GM19328 (cell line): ENCODE measurements around the gene KIF3C.
"Not testable (repeated sequence)": the region's sequence is repeated elsewhere in the genome, so short reads cannot be mapped to it uniquely, and the experiment has no call there.

Source experiments
- ATAC-seq: cut with Tn5 transposase; IDR thresholded peaks from one replicate; pipeline ENCODE4 v1.9.1; 2021; ENCODE audit warnings: mild to moderate bottlenecking, moderate library complexity; ENCODE audit not compliant: unreplicated experiment

The KIF3C gene

DNA sequence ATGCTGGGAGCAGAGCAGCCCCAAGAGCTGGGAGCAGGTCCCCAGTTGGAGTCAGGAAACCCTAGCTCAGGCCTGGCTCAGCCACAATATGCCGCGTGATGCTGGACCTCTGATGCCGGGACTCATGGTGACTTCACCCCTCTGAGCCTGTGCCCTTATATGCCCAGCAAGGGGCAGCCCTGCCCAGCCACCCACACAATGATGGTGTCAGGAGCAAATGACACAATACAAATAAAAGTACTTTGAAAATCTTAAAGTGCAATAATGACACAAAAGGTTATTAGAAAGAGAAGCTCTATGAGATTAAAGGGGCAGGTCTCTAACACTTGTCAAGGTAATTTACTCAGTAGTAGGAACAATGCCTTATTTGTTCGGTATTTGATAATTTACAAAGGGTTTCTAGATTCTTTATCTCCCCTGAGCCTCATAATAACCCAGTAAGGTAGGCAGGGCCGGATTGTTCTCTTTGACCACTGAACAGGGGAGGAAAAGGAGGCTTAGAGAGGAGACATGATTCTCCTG, 18.3 kb upstream of the KIF3C start:
- no peak for ATAC-seq

DNA sequence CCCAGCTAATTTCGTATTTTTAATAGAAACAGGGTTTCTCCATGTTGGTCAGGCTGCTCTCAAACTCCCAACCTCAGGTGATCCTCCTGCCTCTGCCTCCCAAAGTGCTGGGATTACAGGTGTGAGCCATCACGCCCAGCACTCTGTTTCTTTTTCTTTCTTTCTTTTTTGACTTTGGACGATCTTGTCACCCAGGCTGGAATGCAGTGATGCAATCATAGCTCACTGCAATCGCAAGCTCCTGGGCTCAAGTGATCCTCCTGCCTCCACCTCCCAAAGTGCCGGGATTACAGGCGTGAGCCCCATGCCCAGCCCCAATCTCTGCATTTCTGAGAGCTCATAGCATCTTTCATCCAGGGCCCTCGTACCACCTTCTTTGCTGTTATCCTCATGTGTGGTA, 17.1 kb upstream of the KIF3C start:
- not testable (repeated sequence) for ATAC-seq

DNA sequence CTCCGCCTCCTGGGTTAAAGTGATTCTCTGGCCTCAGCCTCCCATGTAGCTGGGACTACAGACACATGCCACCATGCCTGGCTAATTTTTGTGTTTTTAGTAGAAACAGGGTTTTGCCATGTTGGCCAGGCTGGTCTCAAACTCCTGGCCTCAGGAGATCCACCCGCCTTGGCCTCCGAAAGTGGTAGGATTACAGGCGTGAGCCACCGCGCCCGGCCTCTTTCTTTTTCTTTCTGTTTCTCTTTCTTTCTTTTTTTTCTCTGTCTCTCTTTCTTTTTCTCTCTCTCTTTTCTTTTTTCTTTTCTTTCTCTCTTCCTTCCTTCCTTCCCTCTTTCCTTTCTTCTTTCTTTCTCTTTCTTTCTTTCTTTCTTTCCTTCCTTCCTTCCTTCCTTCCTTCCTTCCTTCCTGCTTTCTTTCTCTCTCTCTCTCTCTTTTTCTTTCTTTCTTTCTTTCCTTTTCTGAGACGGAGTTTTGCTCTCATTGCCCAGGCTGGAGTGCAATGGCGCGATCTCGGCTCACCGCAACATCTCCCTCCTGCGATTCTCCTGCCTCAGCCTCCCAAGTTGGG, 16.6 kb upstream of the KIF3C start:
- not testable (repeated sequence) for ATAC-seq

DNA sequence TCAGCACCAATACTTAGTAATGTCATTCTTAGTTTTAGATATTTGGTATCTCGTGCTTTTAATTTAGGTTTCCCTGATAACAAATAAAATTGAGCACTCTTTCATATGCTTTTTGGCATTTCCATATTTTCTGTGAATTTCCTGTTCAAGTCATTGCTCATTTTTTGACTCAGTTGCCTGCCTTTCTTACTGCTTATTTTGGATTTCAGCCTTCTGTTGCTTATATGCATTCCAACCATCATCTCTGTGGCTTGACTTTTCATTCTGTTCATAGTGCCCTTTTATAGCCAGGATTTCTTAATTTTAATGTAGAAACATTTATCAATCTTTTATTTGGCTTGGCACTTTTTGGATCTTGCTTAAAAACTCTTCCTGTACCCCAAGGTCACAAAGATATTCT, 14.5 kb upstream of the KIF3C start:
- ATAC-seq, result no peak

DNA sequence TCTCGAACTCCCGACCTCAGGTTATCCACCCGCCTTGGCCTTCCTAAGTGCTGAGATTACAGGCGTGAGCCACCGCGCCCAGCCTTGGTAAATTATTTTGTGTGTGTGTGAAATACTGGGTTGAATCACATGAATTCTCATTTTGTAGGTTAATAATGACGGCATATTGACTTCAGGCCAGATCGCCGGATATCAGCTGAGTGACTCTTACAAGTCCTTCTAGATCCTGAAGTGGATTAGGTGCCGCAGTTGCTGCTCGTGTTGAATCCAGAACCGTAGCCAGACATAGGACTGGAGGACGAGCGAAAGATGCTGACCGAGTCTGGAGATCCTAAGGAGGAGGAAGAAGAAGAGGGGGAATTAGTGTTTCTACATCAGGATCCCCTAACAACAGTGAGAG, 12.2 kb upstream of the KIF3C start:
- ATAC-seq, result no peak

DNA sequence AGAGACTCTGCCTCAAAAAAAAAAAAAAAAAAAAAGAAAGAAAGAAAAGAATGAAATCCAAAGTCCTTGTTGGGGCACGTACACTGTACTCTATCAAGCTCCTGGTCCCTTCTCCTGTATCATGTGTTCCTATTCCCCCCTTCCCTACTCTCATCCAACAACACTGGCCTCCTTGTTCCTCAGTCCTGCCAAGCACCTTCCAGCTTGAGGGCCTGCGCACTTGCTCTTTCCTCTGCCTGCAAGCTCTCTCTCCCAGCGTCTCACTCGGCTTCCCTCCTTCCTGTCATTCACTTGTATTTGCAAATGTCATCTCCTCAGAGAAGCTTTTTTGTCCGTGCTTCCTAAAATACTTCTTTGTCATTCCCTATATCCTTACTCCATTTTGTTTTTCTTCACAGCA, 10.8 kb upstream of the KIF3C start:
- no peak for ATAC-seq

DNA sequence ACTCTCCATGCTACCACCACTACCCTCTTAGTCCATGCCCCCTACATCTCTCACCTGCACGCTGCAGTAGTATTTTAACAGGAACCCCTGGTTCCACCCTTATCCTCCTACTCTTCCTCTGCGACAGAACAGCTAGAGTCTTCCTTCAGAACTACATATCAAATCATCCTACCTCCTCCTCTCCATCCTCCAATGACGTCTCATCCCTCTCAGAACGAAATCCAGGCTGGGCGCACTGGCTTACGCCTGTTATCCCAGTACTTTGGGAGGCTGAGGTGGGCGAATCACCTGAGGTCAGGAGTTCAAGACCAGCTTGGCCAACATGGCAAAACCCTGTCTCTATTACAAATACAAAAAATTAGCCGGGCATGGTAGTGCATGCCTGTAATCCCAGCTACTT, 10.3 kb upstream of the KIF3C start:
- ATAC-seq, result no peak

DNA sequence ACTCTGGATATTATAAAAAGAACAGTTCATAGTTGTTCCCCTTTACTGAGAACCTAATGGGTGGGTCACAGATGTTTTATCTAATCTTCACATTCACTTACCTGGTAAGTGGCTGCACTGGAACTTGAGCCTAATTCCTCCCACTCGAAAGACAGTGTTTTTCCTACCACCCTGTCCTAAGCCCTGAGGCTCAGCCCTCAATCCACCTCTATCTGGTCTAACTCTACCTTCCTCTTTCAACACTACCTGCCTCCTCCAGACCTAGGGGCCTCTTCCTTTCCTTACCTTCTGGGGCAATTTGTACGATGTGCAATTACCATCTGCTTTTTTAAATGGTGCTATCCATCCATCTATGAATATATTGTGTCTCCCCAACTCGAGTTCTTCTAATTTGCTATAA, 9.7 kb upstream of the KIF3C start:
- no peak for ATAC-seq

DNA sequence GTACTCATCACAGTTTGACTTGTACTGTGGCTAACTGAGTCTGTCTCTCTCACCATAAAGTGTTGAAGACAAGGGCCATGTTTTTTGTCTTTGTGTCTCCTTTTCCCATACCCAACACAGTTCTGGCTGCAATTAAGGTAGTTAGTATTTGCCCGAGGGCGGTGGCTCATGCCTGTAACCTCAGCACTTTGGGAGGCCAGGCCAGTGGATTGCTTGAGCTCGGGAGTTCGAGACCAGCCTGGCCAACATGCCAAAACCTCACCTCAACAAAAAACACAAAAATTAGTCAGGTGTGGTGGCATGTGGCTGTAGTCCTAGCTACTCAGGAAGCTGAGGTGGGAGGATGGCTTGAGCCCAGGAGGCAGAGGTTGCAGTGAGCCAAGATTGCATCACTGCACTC, 6.9 kb upstream of the KIF3C start:
- no peak for ATAC-seq

DNA sequence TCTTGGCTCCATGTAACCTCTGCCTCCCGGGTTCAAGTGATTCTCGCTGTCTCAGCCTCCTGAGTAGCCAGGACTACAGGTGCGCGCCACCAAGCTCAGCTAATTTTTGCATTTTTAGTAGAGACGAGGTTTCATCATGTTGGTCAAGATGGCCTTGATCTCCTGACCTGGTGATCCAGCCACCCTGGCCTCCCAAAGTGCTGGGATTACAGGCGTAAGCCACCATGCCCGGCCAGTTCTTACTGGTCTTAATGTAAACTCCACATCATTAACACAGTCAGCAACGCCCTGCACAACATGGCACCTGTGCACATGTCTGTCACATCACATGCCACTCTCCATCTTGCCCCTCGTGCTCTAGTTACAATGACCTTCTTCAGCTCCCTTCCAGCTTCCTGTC, 5.8 kb upstream of the KIF3C start:
- no peak for ATAC-seq

DNA sequence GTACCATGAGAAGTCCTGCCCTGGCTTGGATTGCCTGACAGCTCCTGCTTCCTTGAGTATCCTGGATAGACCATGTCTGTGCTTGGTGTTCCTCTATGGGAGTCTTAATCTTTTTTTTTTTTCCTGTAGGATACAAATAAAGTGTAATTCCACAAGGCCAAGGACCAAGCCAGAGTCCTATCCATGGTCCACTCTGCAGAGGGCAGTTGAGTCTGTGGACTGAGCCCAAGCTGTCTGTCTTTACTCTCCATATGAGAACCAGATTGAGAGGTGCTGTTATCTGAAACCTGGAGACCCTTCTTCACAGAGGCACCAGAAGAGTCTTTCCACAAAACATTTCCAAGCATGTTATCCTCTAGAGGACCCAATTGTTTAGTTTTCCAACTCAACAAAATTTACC, 1.4 kb upstream of the KIF3C start:
- no peak for ATAC-seq

DNA sequence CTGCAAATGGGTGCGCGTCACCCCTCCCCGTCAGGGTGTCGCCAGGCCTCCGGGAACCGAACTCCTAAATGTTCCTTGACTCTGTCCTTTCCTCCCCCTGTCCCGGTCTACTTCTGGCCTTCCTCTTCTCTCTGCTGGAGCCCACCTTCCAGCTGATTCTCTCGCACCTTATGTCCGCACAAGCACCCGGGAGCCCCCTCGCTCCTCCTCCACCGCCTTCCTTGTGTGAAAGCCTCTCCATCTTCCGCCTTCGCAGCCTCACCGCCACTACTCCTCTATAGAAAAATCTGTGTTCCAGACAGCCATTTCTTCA, 627 bp upstream of the KIF3C start:
- no peak for ATAC-seq

DNA sequence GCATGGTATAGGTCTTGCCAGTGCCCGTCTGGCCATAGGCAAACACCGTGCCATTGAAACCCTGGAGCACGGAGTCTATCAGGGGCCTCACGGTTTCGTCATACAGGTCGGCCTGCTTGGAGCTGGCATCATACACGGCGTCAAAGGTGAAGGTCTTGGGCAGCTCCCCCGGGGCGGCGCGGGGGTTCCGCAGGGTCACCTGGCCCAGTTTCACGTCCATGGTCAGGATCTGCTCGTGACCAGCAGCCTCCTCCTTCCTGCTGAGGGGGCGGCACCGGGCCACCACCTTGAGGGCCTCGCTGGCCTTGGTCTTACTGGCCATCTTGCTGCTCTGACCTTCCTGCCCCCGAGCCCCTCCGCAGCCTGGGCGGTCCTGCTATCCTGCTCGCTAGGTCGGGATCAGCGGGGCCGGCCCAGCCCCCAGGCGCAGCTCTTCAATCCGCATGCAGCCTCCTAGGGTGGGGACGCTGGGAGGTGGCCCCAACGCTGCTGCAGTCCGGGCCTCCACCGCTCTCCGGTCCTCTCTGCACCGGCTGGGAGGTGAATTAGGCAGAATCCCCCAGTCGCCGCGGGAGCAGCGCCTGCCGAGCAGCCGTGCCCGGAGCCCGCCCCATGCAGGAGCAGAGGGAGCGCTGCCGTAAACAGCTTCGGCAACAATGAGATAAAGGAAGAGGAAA, 563 bp downstream of the KIF3C start:
- peak; percentile 11 for ATAC-seq

DNA sequence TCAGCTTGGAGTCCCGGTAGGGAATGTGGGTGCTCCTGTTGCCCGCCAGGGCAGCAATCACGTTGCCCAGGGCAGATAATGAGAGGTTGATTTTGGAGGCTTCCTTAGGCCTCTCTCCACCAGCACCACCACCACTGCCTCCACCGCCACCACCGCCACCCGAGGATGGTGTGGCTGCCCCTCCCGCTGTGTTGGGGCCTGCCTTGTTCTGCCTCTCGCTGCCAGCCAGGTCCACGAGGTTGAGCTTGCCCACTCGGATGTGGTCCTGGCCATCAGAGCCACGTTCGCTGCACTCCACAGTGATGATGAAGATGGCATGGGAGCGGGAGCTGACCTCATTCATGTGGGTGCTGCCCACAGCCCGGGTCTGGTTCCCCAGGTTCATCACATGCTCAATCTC, 1.3 kb downstream of the KIF3C start:
- ATAC-seq, result no peak

DNA sequence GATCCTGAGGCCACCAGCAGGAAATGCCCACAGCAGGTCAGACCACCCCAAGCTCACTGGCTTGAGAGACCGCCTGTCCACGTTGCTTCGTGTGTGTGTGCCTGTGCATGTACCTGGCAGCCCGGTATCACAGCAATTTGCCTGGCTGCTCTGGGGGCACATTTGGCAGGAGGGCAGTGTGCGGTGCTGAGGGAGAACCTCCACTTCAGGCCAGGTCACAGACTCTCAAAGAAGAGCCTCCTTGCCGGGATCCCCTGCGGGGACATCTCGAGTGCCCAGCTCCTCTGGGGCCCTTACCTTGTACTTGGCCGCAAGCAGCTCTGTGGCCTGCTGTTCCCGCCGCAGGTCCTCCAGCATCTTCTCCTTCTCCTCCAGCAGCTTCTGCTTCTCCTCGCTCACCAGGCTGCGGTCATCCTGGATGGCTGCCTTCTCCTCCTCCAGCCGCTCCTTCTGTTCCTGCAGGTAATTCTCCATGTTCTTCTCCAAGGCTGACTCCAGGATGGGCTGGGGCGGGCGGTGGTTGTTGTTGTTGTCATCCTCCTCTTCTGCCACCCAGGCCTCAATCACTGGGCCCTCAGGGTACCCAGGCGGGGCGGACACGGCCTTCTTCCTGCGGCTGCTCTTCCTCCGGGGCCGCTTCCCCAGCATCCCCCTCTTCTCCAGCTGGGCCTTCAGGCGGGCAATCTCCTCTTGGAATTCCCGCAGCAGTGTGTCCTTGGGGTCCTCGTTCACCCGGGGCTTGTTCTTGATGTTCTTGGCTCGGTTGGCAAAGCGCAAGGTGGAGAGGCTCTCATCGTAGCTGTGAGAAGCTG, 2.0 kb downstream of the KIF3C start:
- no peak for ATAC-seq

DNA sequence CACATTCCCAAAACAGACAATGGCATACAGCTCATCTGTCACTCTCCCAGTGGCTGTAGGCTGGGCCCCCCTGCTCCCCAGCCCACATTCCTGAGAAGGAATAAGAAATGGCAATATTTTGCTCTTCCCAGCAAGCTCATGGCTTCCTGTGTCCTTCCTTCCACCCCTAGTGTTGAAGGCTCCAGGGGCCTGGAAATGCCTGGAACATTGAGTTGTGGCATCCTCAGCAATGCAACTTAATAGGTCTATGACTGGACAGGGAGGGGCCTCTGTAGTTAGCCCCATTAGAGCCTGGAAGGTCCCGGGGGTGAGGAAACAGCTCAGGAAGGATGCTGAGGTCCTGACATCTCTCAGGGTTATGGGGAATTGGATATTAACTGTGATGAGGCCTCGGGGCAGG, 3.3 kb downstream of the KIF3C start:
- no peak for ATAC-seq

DNA sequence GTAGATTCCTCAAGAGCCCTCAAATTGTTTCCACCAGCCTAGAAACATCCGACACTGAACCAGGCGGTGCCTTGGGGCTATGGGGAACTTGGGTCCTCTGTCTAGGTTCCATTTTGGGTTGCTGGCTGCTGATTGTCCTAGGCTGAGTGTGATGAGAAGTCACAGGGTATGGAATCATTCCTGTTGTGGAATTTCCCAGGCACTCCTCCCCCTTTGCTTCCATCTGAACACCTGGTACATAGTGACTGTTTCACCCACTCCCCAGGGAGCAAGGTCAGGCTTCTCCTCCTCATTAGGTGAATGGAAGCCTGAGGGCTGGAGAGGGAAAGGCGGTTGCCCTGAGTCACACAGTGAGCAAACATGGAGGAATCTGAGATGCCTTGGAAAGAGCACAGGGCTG, 4.5 kb downstream of the KIF3C start:
- no peak for ATAC-seq

DNA sequence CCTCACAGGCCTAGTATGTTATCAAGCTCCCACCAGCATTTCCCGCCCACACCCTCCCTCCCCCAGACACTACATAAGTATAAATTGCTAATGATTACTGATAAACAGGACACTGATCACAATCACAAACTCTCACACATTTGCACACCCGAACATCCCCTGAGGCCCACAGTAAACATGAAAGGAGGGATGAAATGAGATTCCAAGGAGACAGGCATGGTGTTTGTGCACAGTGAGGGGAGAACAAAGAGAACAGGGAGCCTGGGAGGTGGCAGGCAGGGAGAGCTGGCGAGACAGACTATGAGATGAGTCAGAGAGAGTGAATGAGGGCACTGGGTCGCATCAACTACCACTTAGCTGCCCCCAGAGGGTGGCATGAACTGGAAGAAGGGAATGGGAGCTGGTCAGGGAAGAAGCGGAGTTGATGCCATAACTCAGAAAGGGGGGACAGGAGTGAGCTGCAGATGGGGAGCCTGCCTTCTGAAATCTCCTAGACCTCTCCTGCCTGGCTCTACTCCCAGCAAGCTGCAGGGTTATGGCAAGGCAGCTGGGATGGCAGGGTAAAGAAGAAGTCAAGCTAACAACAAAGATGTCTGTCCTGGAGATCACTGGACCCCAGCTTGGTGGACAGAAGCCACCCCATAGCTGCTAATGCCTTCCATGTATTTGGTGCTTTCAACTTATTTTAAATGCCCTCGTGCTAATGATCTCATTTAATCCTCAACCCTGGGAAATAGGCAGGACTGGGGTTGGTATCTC, 5.1 kb downstream of the KIF3C start:
- ATAC-seq, result no peak

DNA sequence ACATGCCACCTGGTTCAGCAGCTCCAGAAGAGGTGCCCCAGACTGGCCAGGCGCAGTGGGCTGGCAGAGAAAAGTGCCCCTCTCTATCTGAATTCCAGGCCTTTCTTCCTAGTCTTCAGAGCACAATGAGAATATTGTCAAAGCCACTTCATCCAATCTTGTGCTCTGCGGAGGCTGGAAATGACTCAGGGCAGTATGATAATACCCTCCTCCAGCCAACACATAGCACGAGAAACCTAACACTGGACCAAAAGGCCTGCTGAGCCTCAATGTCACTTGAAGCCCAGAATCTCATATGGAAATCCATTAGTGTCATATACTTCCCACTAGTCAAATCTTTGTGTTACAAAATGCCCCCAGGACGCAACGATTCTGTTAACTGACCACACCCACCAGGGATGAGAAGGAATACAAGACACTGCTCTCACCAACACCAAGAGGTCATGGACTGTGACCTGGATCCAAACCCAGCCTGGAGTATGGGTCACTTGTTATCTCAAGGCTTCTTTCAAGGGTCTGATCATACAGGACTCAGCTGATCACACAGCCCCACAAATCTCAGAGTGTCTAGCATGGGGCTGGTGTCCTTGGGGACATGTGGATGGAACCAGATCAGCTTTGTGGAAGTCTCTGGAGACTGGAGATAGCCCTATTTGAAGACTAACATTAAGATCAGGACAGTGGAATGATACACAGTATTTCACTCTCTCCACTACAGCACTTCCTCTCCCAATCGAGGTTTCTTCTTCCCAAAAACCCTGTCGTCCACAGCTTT, 10.1 kb downstream of the KIF3C start:
- no peak for ATAC-seq

DNA sequence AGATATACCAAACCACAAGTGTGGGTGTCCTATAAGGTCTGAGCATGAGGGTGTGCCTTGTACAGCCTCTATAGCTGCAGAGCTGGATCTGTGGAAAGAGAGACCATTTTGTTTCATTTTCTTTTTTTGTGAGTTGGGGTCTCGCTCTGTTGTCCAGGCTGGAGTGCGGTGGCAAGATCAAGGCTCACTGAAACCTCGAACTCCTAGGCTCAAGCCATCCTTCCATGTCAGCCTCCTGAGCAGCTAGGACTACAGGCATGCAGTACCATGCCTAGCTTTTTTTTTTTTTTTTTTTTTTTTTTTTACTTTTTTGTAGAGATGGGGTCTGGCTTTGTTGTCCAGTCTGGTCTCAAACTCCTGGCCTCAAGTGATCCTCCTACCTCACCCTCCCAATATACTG, 10.7 kb downstream of the KIF3C start:
- no peak for ATAC-seq
